CD4-positive, alpha-beta T cell treated with Interleukin-2 at 100 ng/mL for 4 hours (primary cell): ENCODE measurements around the gene NRN1L.
"Not testable (repeated sequence)": the region's sequence is repeated elsewhere in the genome, so short reads cannot be mapped to it uniquely, and the experiment has no call there.

ENCODE experiments used
- DNase-seq: peaks from one replicate; pipeline ENCODE4 v3.0.0-alpha.2; 2020; ENCODE audit warnings: low spot score

The NRN1L gene

DNA sequence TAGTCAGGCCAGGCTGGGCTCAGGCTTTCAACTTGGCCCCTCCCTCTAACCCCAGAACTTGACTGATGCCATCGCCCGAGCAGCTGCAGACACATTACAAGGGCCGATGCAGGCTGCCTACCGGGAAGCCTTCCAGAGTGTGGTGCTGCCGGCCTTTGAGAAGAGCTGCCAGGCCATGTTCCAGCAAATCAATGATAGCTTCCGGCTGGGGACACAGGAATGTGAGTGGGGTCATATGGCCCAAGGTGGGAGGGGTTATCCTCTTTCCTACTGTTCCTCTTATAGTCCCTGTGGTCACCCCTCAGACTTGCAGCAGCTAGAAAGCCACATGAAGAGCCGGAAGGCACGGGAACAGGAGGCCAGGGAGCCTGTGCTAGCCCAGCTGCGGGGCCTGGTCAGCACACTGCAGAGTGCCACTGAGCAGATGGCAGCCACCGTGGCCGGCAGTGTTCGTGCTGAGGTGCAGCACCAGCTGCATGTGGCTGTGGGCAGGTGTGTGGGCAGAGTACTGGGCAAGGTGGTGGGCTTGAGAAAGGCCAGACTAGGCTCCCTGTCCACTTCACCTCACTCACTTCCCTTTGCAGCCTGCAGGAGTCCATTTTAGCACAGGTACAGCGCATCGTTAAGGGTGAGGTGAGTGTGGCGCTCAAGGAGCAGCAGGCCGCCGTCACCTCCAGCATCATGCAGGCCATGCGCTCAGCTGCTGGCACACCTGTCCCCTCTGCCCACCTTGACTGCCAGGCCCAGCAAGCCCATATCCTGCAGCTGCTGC is 2.1 kb upstream of the NRN1L start:
- DNase-seq, result no peak

DNA sequence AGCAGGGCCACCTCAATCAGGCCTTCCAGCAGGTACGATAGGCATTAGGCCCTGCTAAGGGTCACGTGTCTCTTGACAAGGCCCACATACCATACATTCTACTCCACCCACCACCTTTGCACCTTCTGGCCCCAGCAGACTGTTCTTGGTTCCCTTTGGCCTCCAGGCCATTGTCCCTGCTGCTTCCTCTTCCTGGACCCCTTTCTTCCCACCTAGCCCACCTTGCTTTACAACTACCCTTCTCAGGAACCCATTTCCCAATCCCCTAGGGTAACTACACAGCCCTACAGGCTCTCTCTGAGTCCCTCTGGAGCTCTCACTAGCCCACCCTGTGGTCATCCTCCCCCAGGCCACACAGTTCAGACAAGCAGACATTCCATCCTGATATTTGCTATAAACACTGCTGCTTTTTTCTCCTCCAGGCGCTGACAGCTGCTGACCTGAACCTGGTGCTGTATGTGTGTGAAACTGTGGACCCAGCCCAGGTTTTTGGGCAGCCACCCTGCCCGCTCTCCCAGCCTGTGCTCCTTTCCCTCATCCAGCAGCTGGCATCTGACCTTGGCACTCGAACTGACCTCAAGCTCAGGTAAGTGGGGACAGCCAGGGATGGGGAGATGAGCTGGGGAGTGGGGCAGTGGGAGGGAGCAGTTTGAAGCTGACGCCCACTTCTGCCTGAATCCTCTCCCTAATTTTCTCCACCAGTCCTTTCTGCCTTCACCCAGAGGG is 1.4 kb upstream of the NRN1L start:
- no peak for DNase-seq

DNA sequence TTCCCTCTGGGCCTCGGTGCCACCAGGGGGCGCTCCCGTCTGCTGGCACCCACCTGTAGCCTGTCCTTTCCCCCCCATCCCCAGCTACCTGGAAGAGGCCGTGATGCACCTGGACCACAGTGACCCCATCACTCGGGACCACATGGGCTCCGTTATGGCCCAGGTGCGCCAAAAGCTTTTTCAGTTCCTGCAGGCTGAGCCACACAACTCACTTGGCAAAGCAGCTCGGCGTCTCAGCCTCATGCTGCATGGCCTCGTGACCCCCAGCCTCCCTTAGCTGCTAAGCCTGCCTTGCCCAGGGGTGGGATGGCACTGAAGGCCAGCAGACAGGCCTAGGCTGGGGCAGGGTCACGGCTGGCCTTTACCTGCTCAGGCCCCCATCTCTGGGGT is 818 bp upstream of the NRN1L start:
- peak; percentile 67 for DNase-seq

DNA sequence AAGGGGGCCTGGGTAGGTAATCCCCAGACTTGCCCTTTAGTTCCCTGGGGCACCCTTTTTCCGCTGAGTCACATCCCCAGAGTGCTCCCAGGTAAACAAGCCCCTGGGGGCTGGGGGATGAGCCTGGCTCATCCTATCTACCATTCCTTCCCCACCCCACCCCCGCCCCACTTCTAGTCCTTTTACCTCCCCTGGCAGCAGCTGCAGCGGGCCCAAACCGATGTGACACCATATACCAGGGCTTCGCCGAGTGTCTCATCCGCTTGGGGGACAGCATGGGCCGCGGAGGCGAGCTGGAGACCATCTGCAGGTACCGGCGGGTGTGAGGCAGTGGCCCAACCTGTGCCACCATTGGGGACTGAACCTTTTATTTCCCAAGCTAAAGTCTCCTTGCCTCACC is 860 bp downstream of the NRN1L start:
- no peak for DNase-seq

DNA sequence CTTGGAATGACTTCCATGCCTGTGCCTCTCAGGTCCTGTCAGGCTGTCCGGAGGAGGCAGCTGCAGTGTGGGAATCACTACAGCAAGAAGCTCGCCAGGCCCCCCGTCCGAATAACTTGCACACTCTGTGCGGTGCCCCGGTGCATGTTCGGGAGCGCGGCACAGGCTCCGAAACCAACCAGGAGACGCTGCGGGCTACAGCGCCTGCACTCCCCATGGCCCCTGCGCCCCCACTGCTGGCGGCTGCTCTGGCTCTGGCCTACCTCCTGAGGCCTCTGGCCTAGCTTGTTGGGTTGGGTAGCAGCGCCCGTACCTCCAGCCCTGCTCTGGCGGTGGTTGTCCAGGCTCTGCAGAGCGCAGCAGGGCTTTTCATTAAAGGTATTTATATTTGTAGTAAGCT is 1.3 kb downstream of the NRN1L start:
- DNase-seq, result no peak

DNA sequence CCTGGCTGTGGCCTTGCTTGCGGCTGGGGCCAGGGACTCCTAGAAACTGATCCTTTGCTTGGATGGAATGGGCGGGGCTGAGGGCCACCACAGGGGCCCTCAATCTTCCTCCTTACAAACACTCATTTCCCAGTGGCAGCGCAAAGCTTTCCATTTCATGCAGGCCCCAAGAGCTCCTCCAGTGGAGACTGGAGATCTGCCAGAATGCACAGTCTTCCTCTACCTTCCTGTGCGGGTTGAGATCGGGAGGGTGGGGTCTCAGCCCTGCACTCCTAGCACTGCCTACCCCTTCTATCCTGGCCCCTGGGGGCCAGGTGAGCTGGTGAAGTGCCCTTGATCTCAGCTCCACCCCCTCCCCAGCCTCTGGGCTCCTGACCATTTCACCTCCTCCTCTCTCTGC is 1.7 kb downstream of the NRN1L start:
- DNase-seq, result no peak

DNA sequence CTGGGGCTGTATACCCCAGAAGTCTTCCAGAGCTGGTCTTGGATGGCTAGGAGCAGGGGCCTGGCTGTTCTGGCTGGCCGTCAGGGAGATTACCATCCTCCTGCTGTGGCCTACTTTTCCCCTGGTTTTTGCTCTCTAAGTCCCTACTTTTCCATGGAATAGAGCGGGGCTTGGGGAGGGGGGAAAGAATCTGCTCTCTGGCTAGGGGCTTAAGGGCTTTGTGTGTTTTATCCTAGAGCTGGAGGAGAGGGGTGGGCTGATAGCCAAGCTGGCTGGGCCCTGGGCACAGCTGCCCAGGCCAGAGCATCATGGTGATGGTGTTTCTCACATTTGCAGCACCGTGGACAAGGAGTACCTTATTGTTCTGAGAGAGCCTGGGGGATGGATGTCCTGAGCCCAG is 3.6 kb downstream of the NRN1L start:
- no peak for DNase-seq

DNA sequence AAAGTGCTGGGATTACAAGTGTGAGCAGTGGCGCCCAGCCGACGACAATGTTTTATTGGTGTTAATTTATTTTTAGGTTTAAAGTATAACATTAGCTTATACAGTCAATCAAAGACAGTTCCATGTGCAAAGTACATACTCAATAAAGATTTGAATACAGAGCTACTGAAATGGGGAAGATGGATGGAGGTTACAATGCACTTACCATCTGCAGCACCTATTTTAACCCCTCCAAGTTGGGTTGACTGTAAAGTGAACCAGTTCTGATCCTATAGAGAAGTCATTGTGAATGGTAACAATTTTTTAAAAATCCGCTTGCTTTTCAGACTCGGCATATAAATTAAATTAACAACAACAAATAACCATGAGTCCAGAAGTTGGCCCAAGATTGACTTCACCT is 7.7 kb downstream of the NRN1L start:
- DNase-seq, result no peak

DNA sequence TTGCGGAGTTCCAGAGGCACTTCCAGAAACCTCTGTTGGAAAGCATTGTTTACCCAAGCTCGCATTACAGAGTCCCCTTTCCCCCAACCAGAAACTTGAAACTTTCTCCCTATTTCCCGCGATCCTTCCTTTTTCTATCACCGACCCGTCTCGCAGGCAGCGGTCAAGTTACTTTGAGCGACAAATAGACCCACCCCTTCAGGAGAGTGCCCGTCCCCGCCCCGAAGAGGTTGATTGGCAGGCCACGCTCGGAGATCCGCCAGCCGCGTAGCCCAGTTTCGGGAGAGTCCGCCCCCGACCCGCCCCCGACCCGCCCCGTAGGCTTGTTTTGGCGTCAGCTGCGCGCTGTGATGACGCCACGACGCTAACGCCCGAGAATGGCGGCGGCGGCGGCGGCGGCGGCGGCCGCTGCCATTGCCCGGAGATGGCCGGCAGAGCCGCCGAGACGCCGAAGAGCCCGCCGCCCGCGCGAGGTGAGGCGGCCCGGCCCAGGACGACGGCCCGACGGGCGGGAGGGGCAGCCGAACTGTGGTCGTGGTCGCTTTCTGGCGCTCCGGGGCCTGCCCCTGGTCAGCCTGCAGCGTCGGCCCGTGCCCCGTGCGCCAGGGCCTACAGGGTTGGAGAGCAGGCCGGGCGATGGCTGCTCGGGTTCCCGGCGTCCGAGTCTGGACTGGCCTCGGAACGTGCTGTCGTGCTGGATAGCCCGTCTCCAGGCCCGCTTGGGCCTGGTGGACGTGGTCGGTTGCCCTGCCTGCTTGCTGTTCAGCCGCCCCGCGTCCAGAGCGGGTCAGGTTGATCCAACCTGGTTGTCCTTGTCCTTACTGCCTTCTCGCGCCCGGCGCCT is 8.4 kb downstream of the NRN1L start, which contains the start of gene PSKH1:
TSS of gene PSKH1 (plus strand) at position 356 of the 844 bp plus-strand sequence. CDS start 15,496 bp downstream, outside the sequence.
- peak; percentile 92 for DNase-seq

DNA sequence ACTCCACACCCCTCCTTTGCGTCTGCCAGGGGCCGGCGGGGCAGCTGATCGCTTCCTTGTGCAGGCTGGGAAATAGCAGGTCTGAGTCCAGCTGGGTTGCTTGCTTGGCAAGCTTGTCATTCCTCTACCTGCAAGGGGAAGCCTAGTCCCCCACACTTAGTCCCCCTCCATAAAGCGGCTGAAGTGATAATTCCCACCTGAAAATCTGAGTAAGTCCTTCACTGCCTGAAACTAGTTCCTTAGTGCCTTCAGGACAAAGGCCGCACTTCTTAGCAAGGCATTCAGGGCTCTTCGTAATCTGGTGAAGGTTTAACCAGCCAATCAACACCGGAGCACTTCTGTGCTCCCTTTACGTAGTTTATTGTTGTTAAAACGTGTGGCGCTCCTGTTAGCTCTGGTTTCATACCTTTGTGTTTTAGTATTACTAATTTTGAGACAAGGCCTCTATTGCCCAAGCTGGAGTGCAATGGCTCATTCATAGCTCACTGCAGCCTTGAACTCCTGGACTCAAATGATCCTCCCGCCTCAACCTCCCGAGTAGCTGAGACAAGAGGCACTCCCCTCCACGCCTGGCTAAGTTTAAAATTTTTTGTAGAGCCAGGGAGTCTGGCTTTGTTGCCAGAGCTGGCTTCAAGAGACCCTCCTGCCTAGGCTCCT is 9.2 kb downstream of the NRN1L start:
- no peak for DNase-seq

DNA sequence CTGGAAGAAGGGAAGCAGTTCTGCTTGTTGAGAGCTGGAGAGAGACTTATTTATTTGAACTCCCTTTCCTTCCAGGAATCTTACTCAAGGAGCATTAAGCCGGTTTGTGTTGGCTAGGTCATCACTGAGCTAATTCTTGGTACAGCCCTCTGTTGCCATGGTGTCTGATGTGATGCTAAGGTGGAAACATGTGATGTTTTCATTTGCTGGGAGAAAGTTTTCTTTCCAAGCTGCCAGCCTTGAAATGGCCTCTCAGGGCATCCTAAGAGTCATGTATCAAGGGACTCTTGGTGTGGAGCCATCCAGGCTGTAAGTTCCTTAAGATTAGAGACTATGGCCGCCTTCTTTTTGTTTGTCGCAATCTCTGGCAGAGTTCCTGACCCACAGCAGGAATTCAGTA is 12.5 kb downstream of the NRN1L start:
- no peak for DNase-seq

DNA sequence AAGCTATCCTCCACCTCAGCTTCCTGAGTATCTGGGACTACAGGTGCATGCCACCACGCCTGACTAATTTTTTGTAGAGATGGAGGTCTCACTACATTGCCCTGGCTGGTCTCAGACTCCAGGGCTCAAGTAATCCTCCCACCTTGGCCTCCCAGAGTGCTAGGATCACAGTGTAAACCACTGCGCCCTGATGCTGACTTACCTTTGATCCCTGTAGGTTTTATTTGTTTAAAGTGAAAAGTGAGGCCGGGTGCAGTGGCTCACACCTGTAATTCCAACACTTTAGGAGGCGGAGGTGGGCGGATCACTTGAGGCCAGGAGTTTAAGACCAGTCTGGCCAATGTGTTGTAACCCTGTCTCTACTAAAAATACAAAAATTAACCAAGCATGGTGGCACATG is 17.0 kb downstream of the NRN1L start:
- no peak for DNase-seq

DNA sequence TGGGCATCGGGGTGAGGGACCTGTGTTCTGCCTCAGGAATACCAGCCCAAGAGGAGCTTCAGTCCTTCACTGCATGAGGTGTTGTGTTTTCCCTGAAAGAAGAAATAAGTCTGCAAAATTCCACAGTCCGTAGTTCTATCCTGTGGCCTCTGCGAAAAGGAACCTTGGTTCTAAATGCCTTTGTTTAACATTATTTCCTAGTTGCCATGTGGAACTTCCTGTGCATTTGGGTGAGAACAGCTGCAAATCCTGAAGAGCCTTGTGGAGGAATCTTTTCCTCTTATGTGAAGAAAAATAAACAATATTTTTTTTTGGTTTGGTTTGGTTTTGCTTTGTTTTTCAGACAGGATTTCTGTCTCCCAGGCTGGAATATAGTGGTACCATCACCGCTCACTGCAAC is 18.1 kb downstream of the NRN1L start:
- no peak for DNase-seq

DNA sequence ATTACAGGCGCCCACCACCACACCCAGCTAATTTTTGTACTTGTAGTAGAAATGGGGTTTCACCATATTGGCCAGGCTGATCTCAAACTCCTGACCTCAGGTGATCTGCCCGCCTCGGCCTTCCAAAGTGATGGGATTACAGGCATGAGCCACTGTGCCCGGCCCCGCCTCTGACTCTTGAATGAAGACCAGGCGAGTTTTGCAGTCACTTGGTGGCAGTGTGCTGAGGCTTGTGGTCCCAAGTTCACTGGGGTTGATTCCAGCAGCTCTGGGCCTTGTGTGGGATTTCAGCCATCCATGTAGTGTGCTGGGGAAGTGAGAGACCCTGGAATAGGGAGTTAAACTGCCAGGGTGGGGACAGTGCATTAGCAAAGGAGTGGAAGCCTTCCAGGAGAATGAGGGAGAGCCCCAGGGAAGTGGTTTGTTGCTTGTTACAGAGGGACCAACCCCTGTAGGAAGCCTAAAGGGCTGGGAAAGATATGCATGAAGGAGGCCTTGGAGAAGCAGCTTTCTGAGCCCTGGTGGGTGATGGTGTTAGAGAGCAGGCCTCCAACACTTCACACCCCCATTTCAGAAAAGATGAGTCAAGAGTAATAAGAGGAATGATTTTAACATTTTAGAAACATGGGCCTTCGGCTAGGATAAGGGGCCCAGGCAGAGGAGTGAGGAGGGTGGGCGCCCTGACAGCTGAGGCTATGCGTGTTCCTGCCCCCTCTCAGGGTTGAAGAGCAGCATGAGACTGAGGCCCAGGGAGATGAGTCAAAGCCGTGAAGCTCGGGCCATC is 22.9 kb downstream of the NRN1L start:
- DNase-seq, result no peak

DNA sequence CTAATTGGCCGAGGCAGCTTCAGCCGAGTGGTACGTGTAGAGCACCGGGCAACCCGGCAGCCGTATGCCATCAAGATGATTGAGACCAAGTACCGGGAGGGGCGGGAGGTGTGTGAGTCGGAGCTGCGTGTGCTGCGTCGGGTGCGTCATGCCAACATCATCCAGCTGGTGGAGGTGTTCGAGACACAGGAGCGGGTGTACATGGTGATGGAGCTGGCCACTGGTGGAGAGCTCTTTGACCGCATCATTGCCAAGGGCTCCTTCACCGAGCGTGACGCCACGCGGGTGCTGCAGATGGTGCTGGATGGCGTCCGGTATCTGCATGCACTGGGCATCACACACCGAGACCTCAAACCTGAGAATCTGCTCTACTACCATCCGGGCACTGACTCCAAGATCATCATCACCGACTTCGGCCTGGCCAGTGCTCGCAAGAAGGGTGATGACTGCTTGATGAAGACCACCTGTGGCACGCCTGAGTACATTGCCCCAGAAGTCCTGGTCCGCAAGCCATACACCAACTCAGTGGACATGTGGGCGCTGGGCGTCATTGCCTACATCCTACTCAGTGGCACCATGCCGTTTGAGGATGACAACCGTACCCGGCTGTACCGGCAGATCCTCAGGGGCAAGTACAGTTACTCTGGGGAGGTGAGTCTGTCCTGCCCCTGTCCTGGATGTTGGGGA is 24.5 kb downstream of the NRN1L start:
- DNase-seq, result no peak

DNA sequence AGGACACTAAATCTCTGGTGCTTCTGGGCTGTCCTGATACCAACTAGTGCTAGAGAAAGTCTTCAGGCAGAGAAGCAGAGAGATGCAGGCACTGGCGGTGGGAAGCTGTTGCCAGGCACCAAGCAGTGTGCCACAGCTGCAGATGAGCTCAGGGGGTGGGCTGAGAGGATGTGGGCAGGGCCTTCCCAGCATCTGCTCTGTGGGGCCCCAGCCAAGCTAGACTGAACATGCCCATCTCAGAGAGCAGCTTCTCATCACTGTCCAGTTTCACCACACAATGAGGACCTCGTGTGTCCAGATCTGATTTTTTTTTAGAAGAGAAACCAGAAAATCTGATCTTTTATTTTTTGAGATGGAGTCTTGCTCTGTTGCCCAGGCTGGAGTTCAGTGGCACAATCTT is 25.5 kb downstream of the NRN1L start:
- DNase-seq, result no peak

DNA sequence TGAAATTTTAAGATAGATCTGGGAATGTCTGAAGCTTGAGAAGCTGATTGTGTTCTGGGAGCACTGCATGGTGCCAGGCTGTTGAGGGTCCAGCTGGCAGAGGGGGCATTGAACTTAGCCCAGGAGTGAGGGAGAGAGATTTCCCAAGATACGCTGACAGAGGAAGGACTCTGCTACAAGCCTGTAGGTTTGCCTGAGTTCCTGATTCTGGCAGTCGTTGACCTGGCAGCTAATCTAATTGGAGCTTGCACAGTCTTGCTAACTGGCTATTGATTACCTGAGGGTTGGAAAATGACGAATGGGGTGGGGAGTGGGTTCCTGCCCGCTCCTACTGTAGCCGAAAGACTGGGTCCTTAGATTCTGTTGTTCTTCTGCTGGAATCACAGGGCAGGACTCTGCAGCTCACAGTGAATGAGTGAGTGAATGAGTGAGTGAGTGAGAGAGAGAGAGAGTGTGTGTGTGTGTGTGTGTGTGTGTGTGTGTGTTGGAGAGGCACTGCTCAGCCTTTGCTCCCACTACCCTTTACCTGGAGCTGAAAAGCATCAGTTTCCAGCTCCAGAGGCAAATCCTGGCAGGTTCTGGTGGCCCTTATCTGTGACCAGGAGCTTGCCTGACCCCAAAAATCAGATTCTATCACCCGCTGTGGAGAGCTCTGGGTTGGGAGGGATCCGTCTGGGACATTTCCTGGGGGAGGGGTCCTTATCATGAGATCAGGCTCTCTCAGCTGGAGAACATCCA is 30.2 kb downstream of the NRN1L start:
- no peak for DNase-seq

DNA sequence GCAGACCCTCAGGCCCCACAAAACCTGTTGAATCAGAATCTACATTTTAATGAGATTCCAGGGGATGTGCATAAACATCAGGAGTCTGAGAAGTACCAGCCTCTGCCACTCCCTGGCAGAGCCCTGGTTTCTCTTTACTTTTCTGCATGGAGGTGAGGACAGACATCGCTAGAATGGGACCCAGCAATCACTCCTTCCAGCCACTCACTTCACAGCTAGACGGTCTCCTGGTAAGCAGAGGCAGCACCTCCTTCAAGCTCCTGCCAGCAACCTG is 30.7 kb downstream of the NRN1L start:
- not testable (repeated sequence) for DNase-seq

DNA sequence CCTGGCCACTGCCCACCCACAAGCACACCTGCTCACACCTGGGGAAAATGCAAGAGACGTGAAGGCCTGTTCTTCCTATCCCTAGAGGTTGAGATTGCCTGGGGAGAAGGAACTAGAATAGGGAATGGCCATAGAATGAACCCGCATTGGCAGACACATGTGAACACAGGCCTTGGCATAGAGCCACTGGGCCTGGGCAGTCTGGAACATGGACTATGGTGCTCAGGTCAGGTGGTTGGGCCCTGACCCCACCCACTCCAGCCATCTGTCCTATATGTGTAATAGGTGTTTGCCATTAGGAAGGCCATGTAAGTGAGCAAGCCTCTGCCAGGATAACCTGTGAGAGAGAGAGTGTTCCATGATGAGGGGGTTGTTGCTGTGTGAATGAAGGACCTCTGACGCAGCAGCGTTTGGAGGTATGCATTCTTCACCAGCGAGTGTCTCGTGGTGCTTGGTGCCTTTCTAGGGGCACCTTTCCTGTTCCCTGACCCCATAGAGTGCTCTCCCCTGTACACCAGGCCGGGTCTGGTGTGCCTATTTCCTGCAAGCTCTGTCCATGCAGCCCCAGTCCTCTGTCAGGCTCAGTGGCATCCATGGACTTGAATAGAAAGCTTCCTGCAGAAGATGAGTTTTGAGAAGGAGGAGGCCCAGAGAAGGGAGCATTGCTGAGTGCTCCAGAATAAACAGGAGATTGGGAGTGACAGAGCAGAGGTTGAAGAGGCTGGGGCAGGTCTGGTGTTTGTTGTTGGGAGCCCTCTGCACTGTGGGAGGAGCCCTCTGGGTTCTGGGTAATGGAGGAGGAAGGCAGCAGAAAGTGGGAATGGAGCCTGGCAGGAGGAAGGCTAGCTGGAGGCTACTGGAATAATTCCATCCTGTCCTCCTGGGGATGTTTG is 31.4 kb downstream of the NRN1L start:
- DNase-seq, result no peak
